Liver (tissue), 9 donors: ENCODE data around the gene BTNL2. TPM values are rescaled to one million over a fixed set of nuclear protein-coding genes. Genes with fewer than 3 reads are reported as not detected.

Source experiments
- DNase-seq: peaks from one replicate; pipeline ENCODE4 v3.0.0-alpha.2; 2017; ENCODE audit warnings: low spot score
- H3K27ac ChIP-seq, 2 donors: one replicate each; pipeline ENCODE4 v1.7.0; 2013; ENCODE audit warnings: inconsistent platforms in 2 of 2, low read length in 2 of 2, control low read depth in 1 of 2, low read depth in 1 of 2, mild to moderate bottlenecking in 1 of 2
- H3K27me3 ChIP-seq, 4 donors: one replicate each; pipeline versions ENCODE4 v1.6.1 to v1.7.0; 2013; ENCODE audit warnings: low read length in 3 of 4, inconsistent platforms in 1 of 4, mild to moderate bottlenecking in 1 of 4, moderate library complexity in 1 of 4; ENCODE audit not compliant: control insufficient read depth in 4 of 4, insufficient read depth in 4 of 4
- H3K36me3 ChIP-seq, 4 donors: one replicate each; pipeline versions ENCODE4 v1.6.1 to v1.7.0; 2013; ENCODE audit warnings: low read length in 3 of 4, mild to moderate bottlenecking in 3 of 4, low read depth in 1 of 4, moderate library complexity in 1 of 4; ENCODE audit not compliant: control insufficient read depth in 4 of 4, insufficient read depth in 3 of 4
- H3K4me1 ChIP-seq, 4 donors: one replicate each; pipeline versions ENCODE4 v1.6.1 to v1.7.0; 2013; ENCODE audit warnings: low read length in 3 of 4, mild to moderate bottlenecking in 3 of 4, moderate library complexity in 1 of 4; ENCODE audit not compliant: control insufficient read depth in 4 of 4, insufficient read depth in 4 of 4
- H3K4me3 ChIP-seq, 3 donors: one replicate each; pipeline versions ENCODE4 v1.6.1 to v1.7.0; 2013; ENCODE audit warnings: low read length in 3 of 3, control low read depth in 1 of 3, low read depth in 1 of 3, mild to moderate bottlenecking in 1 of 3
- H3K9ac ChIP-seq, 2 donors: one replicate each; pipeline ENCODE4 v1.7.0; 2013; ENCODE audit warnings: low read length in 2 of 2, mild to moderate bottlenecking in 2 of 2, moderate library complexity in 2 of 2, control low read depth in 1 of 2, low read depth in 1 of 2
- H3K9me3 ChIP-seq, 4 donors: one replicate each; pipeline versions ENCODE4 v1.6.1 to v1.7.0; 2013; ENCODE audit warnings: low read length in 3 of 4; ENCODE audit not compliant: control insufficient read depth in 4 of 4
- ATF3 ChIP-seq: IDR thresholded peaks from 2 replicates; pipeline ENCODE4 v1.6.1; 2016; ENCODE audit warnings: antibody characterized with exemption
- CTCF ChIP-seq: fragments of 150-350 bp; IDR thresholded peaks from 2 replicates; pipeline ENCODE4 v1.5.1; 2017; ENCODE audit warnings: improper control_type of control experiment, low read depth, low read length; ENCODE audit not compliant: missing input control
- EGR1 ChIP-seq, 2 donors: IDR thresholded peaks; 2 replicates each; pipeline ENCODE4 v1.6.1; 2016 to 2018; ENCODE audit warnings: antibody characterized with exemption in 2 of 2, low read depth in 2 of 2
- FOXA1 ChIP-seq: IDR thresholded peaks from 2 replicates; pipeline ENCODE4 v1.6.1; 2016; ENCODE audit warnings: antibody characterized with exemption
- FOXA2 ChIP-seq: IDR thresholded peaks from 2 replicates; pipeline ENCODE4 v1.6.1; 2016; ENCODE audit warnings: antibody characterized with exemption
- GABPA ChIP-seq, 2 donors: IDR thresholded peaks in 1 of 2; conservative IDR thresholded peaks in 1 of 2; 2 replicates each; pipeline ENCODE4 v1.6.1; 2016; ENCODE audit warnings: antibody characterized with exemption in 2 of 2, mild to moderate bottlenecking in 1 of 2, moderate library complexity in 1 of 2
- HNF4A ChIP-seq, 2 donors: conservative IDR thresholded peaks; 2 replicates each; pipeline ENCODE4 v1.6.1; 2016; ENCODE audit warnings: antibody characterized with exemption in 2 of 2, mild to moderate bottlenecking in 2 of 2
- HNF4G ChIP-seq: IDR thresholded peaks from 2 replicates; pipeline ENCODE4 v1.6.1; 2016; ENCODE audit warnings: antibody characterized with exemption
- JUND ChIP-seq, 2 donors: IDR thresholded peaks; 2 replicates each; pipeline ENCODE4 v1.6.1; 2016; ENCODE audit warnings: antibody characterized with exemption in 2 of 2
- NR2F2 ChIP-seq: IDR thresholded peaks from 2 replicates; pipeline ENCODE4 v1.6.1; 2016; ENCODE audit warnings: antibody characterized with exemption
- RAD21 ChIP-seq, 2 donors: IDR thresholded peaks; 2 replicates each; pipeline ENCODE4 v1.6.1; 2016; ENCODE audit warnings: antibody characterized with exemption in 2 of 2, mild to moderate bottlenecking in 2 of 2
- RXRA ChIP-seq, 2 donors: IDR thresholded peaks; 2 replicates each; pipeline ENCODE4 v1.6.1; 2017 to 2018; ENCODE audit warnings: antibody characterized with exemption in 2 of 2, mild to moderate bottlenecking in 1 of 2
- SP1 ChIP-seq: IDR thresholded peaks from 2 replicates; pipeline ENCODE4 v1.6.1; 2018; ENCODE audit warnings: antibody characterized with exemption, mild to moderate bottlenecking
- TAF1 ChIP-seq: conservative IDR thresholded peaks from 2 replicates; pipeline ENCODE4 v1.6.1; 2016; ENCODE audit warnings: antibody characterized with exemption, mild to moderate bottlenecking
- YY1 ChIP-seq: IDR thresholded peaks from 2 replicates; pipeline ENCODE4 v1.6.1; 2016; ENCODE audit warnings: antibody characterized with exemption, mild to moderate bottlenecking
- WGBS: extraction: QIAGEN DNeasy Blood & Tissue Kit; methylation state at CpG from one replicate; pipeline ENCODE4 v1.1.7; 2013; 5-methylcytosine and 5-hydroxymethylcytosine counted together
- polyA plus RNA-seq, 2 donors: library from polyadenylated mRNA; stranded (reverse) in 1 of 2; unstranded in 1 of 2; fragments of 200-250 nt in 1 of 2; fragments of >200 nt in 1 of 2; fragmentation: Nextera tagmentation in 1 of 2; extraction: Ambion mirVana in 1 of 2; gene quantifications; one replicate each; pipeline versions ENCODE4 v1.2.1 to v1.2.3, GENCODE V29; 2013 to 2015
- total RNA-seq, 2 donors: library from RNA; depleted of rRNA; stranded (reverse); fragments of >200 nt; gene quantifications; one replicate each; pipeline ENCODE4 v1.2.3, GENCODE V29; 2014
- TF ChIP-seq, protein P1 (sequence below): IDR thresholded peaks from 2 replicates; pipeline ENCODE4 v1.6.1; 2016; ENCODE audit warnings: antibody characterized with exemption
- TF ChIP-seq, protein P2 (sequence below): IDR thresholded peaks from 2 replicates; pipeline ENCODE4 v1.6.1; 2016; ENCODE audit warnings: antibody characterized with exemption
- TF ChIP-seq, protein P3 (sequence below): IDR thresholded peaks from 2 replicates; pipeline ENCODE4 v1.6.1; 2016; ENCODE audit warnings: antibody characterized with exemption, mild to moderate bottlenecking
- donor health status: healthy.
- donor health status: healthy.
- donor health status: healthy.
- donor health status: healthy.
- donor health status: healthy.

The BTNL2 gene
- total and polyA plus RNA-seq, 4 donors: not detected

DNA sequence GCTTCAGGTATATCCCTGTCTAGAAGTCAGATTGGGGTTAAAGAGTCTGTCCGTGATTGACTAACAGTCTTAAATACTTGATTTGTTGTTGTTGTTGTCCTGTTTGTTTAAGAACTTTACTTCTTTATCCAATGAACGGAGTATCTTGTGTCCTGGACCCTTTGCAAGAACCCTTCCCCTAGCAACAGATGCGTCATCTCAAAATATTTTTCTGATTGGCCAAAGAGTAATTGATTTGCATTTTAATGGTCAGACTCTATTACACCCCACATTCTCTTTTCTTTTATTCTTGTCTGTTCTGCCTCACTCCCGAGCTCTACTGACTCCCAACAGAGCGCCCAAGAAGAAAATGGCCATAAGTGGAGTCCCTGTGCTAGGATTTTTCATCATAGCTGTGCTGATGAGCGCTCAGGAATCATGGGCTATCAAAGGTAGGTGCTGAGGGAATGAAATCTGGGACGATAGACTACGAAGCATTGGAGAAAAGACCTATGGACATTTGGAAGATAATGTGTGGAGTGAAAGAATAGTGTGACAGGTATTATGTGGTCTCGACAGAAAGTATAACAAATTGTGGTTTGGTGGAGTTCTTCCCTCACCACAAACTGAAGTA lies 32.7 kb upstream of the BTNL2 start, which contains the start of gene HLA-DRA:
Gene HLA-DRA (plus strand): TSS at position 286 of the 613 bp plus-strand sequence. CDS start 64 bp downstream, at position 350.
- DNase-seq: no peak
- Histone ChIP-seq H3K9ac (peak within 1 kb of the TSS in 1 of 2 donors; percentile 45), H3K27ac (peak within 1 kb of the TSS; percentile 4 to 67), H3K9me3 (no peaks in the 10 kb centered on the region), H3K27me3 (peaks cover 0 to 1% (median 0%) of the 10 kb centered on the region in 4 donors), H3K4me1 (no peaks in the 10 kb centered on the region), H3K4me3 (peak within 1 kb of the TSS; percentile 11 to 58 (median 28)), H3K36me3 (no peaks in the 10 kb centered on the region)
- TF ChIP-seq YY1: peak; percentile 16
- peak in 1 of 2 donors; percentile 6 for TF ChIP-seq RAD21 (IDR thresholded peaks at IDR 0.05)
- TF ChIP-seq JUND (IDR thresholded peaks at IDR 0.05): no peak
- WGBS: 26% methylated on average over 9 of the region's 9 CpGs

GRCh38 chr6:32439139-32439538 lies 32.2 kb upstream of the BTNL2 start:
- H3K27me3 ChIP-seq: peaks cover 0 to 1% (median 0%) of the 10 kb centered on the region in 4 donors
- no peak overlapping the region for H3K9ac ChIP-seq
- 85% methylated on average over 1 of the region's 1 CpG for WGBS
- H3K4me1 ChIP-seq: no peaks in the 10 kb centered on the region
- H3K9me3 ChIP-seq: no peaks in the 10 kb centered on the region
- DNase-seq: no peak
- H3K4me3 ChIP-seq: no peak overlapping the region
- TF ChIP-seq, protein P1, sequence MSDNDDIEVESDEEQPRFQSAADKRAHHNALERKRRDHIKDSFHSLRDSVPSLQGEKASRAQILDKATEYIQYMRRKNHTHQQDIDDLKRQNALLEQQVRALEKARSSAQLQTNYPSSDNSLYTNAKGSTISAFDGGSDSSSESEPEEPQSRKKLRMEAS: no peak
- no peak for TF ChIP-seq JUND (IDR thresholded peaks at IDR 0.05)
- TF ChIP-seq HNF4A (conservative IDR thresholded peaks at IDR 0.05): no peak
- no peak for TF ChIP-seq FOXA1
- no peak for TF ChIP-seq RAD21 (IDR thresholded peaks at IDR 0.05)
- no peak for TF ChIP-seq GABPA (IDR thresholded peaks at IDR 0.05 in 1 of 2, conservative IDR thresholded peaks at IDR 0.05 in 1 of 2)
- no peak for TF ChIP-seq HNF4G
- no peak for TF ChIP-seq TAF1
- TF ChIP-seq, protein P2, sequence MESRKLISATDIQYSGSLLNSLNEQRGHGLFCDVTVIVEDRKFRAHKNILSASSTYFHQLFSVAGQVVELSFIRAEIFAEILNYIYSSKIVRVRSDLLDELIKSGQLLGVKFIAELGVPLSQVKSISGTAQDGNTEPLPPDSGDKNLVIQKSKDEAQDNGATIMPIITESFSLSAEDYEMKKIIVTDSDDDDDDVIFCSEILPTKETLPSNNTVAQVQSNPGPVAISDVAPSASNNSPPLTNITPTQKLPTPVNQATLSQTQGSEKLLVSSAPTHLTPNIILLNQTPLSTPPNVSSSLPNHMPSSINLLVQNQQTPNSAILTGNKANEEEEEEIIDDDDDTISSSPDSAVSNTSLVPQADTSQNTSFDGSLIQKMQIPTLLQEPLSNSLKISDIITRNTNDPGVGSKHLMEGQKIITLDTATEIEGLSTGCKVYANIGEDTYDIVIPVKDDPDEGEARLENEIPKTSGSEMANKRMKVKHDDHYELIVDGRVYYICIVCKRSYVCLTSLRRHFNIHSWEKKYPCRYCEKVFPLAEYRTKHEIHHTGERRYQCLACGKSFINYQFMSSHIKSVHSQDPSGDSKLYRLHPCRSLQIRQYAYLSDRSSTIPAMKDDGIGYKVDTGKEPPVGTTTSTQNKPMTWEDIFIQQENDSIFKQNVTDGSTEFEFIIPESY: no peak
- no peak for TF ChIP-seq ATF3
- no peak for TF ChIP-seq CTCF
- no peak for TF ChIP-seq NR2F2
- no peak for TF ChIP-seq RXRA (IDR thresholded peaks at IDR 0.05)
- TF ChIP-seq, protein P3, sequence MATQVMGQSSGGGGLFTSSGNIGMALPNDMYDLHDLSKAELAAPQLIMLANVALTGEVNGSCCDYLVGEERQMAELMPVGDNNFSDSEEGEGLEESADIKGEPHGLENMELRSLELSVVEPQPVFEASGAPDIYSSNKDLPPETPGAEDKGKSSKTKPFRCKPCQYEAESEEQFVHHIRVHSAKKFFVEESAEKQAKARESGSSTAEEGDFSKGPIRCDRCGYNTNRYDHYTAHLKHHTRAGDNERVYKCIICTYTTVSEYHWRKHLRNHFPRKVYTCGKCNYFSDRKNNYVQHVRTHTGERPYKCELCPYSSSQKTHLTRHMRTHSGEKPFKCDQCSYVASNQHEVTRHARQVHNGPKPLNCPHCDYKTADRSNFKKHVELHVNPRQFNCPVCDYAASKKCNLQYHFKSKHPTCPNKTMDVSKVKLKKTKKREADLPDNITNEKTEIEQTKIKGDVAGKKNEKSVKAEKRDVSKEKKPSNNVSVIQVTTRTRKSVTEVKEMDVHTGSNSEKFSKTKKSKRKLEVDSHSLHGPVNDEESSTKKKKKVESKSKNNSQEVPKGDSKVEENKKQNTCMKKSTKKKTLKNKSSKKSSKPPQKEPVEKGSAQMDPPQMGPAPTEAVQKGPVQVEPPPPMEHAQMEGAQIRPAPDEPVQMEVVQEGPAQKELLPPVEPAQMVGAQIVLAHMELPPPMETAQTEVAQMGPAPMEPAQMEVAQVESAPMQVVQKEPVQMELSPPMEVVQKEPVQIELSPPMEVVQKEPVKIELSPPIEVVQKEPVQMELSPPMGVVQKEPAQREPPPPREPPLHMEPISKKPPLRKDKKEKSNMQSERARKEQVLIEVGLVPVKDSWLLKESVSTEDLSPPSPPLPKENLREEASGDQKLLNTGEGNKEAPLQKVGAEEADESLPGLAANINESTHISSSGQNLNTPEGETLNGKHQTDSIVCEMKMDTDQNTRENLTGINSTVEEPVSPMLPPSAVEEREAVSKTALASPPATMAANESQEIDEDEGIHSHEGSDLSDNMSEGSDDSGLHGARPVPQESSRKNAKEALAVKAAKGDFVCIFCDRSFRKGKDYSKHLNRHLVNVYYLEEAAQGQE: no peak
- no peak for TF ChIP-seq YY1
- TF ChIP-seq EGR1 (IDR thresholded peaks at IDR 0.05; ENCODE audit: low read depth in 2 of 2): no peak
- TF ChIP-seq FOXA2: no peak
- TF ChIP-seq SP1: no peak
- H3K36me3 ChIP-seq: no peaks in the 10 kb centered on the region
- H3K27ac ChIP-seq: peak overlapping the region in 1 of 2 donors; percentile 58
